HG03060 (cell line): ENCODE measurements around the gene MAFF.
A peak's percentile ranks its signal among the peaks of the same experiment; 100 is the strongest.
"Not testable (repeated sequence)": the region's sequence is repeated elsewhere in the genome, so short reads cannot be mapped to it uniquely, and the experiment has no call there.

Experiments used
- ATAC-seq: cut with Tn5 transposase; IDR thresholded peaks from one replicate; pipeline ENCODE4 v1.9.1; 2021; ENCODE audit warnings: low read depth, moderate number of reproducible peaks; ENCODE audit not compliant: unreplicated experiment

Gene MAFF

GRCh38 chr22:38177044-38177443 is 24.8 kb upstream of the MAFF start:
- no peak for ATAC-seq

- not testable (repeated sequence) for ATAC-seq
These were observed 24.2 kb upstream of the MAFF start for GRCh38 chr22:38177571-38177925.

GRCh38 chr22:38177926-38178604 is 23.7 kb upstream of the MAFF start:
- no peak for ATAC-seq

- ATAC-seq, result not testable (repeated sequence)
These were observed 23.2 kb upstream of the MAFF start for GRCh38 chr22:38178605-38178937.

- no peak for ATAC-seq
These were observed 20.8 kb upstream of the MAFF start for GRCh38 chr22:38180841-38181452.

GRCh38 chr22:38181453-38182200 is 20.2 kb upstream of the MAFF start, which contains the start of gene PLA2G6:
TSS of gene PLA2G6 (minus strand) at chr22:38181830. CDS start at chr22:38169426, 12,404 bp downstream.
- peak; percentile 63 for ATAC-seq

- ATAC-seq, result no peak
These were observed 17.0 kb upstream of the MAFF start for GRCh38 chr22:38184788-38185187.

GRCh38 chr22:38186429-38186828 is 15.4 kb upstream of the MAFF start:
- ATAC-seq, result no peak

- no peak for ATAC-seq
These were observed 14.2 kb upstream of the MAFF start for GRCh38 chr22:38187413-38188212.

- no peak for ATAC-seq
These were observed 12.7 kb upstream of the MAFF start for GRCh38 chr22:38189104-38189503.

GRCh38 chr22:38190581-38190980 is 11.2 kb upstream of the MAFF start:
- no peak for ATAC-seq

GRCh38 chr22:38191055-38191454 is 10.7 kb upstream of the MAFF start:
- no peak for ATAC-seq

- ATAC-seq, result no peak
These were observed 9.9 kb upstream of the MAFF start for GRCh38 chr22:38191731-38192474.

- ATAC-seq, result no peak
These were observed 9.3 kb upstream of the MAFF start for GRCh38 chr22:38192475-38192863.

GRCh38 chr22:38193580-38193979 is 8.2 kb upstream of the MAFF start:
- no peak for ATAC-seq

- ATAC-seq, result no peak
These were observed 4.9 kb upstream of the MAFF start for GRCh38 chr22:38196791-38197419.

- ATAC-seq, result no peak
These were observed 1.8 kb upstream of the MAFF start for GRCh38 chr22:38199826-38200559.

- ATAC-seq, result no peak
These were observed 453 bp upstream of the MAFF start for GRCh38 chr22:38201371-38201710.

GRCh38 chr22:38202437-38203089 is 769 bp downstream of the MAFF start:
- no peak for ATAC-seq
